HG02973 (cell line): Measurements from ENCODE around the gene KBTBD7.

Experiments used
- ATAC-seq: cut with Tn5 transposase; IDR thresholded peaks from one replicate; pipeline ENCODE4 v1.9.1; 2021; ENCODE audit warnings: moderate library complexity; ENCODE audit not compliant: unreplicated experiment

The KBTBD7 gene

GRCh38 chr13:41144576-41144975 lies 49.8 kb downstream of the KBTBD7 start:
- no peak for ATAC-seq
